Prostate gland (tissue), 2 donors: ENCODE results near the gene GJB1. TPM values are rescaled to one million over a fixed set of nuclear protein-coding genes. Genes with fewer than 3 reads are reported as not detected.

Source experiments
- DNase-seq: peaks from one replicate; pipeline ENCODE4 v3.0.0-alpha.2; 2019; ENCODE audit warnings: low spot score
- H3K27ac ChIP-seq, 2 donors: fragments of 200-600 bp; sonication (generic); 2 replicates each; pipeline ENCODE4 v1.5.1; 2017 to 2019
- H3K27me3 ChIP-seq: fragments of 200-600 bp; sonication (generic); replicated peaks from 2 replicates; pipeline ENCODE4 v1.5.1; 2019; ENCODE audit not compliant: insufficient read depth
- H3K36me3 ChIP-seq, 2 donors: fragments of 200-600 bp; sonication (generic); 1 replicate in 1 of 2; 2 replicates in 1 of 2; pipeline versions ENCODE4 v1.5.1 to v1.8.1; 2017 to 2019
- H3K4me1 ChIP-seq: fragments of 200-600 bp; sonication (generic); replicated peaks from 2 replicates; pipeline ENCODE4 v1.5.1; 2019
- H3K4me3 ChIP-seq, 2 donors: fragments of 200-600 bp; sonication (generic); 2 replicates each; pipeline ENCODE4 v1.5.1; 2017 to 2019
- H3K9me3 ChIP-seq: fragments of 200-600 bp; sonication (generic); 2 replicates; pipeline ENCODE4 v1.5.1; 2017
- POLR2A ChIP-seq: fragments of 450-650 bp; IDR thresholded peaks from one replicate; pipeline ENCODE4 v1.6.1; 2016; ENCODE audit warnings: antibody characterized with exemption, mild to moderate bottlenecking
- POLR2AphosphoS5 ChIP-seq: sonication (generic); formaldehyde crosslinking; IDR thresholded peaks from one replicate; pipeline ENCODE4 v1.6.1; 2017; ENCODE audit warnings: antibody characterized with exemption
- WGBS: methylation state at CpG from one replicate; pipeline ENCODE4 v1.1.5; 2018; 5-methylcytosine and 5-hydroxymethylcytosine counted together
- intact Hi-C: fragments of 100-400 bp; cut with DNase I; formaldehyde crosslinking; loops from one replicate; pipeline ENCODE4 v1.14.2; 2022
- total RNA-seq, 2 donors: library from RNA; depleted of rRNA; stranded (reverse); fragments of >200 nt; gene quantifications; one replicate each; pipeline ENCODE4 v1.1.0, GENCODE V29; 2016
- TF ChIP-seq, protein P1 (sequence below), 4 experiments: fragments of 200-600 bp in 2 of 4; fragments of 450-650 bp in 2 of 4; sonication (generic) in 2 of 4; IDR thresholded peaks; 1 replicate in 3 of 4; 2 replicates in 1 of 4; pipeline ENCODE4 v1.5.1; 2016 to 2019; ENCODE audit warnings: antibody characterized with exemption in 4 of 4, mild to moderate bottlenecking in 2 of 4, moderate library complexity in 2 of 4

Gene GJB1
- total RNA-seq, 2 donors from 2014 or later: 28.3 to 57.6 TPM

DNA sequence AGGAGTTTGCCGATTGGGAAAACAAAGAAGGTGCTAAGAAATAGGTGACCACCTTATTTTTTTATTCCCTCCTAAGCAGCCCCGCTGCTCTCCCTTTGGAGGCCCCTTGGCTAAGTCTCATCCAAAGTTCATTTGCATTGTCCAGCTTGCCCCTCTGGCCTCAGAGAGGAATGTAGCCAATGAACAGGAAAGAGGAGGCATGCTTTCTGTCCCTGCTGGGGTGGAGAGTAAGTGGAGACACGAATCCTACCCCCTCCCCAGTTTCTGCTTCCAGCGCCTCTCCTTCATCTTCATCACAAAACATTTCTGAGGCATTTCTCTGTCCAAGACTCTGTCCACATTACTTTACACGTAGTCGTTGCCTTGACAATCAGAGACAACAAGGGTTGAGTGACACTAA is 39.7 kb upstream of the GJB1 start:
- Histone ChIP-seq H3K27me3 (no peaks in the 10 kb centered on the region), H3K9me3 (no peaks in the 10 kb centered on the region), H3K36me3 (no peaks in the 10 kb centered on the region), H3K27ac (peak overlapping the region in 1 of 2 donors; percentile 84), H3K4me3 (no peak overlapping the region), H3K4me1 (no peaks in the 10 kb centered on the region)
- 44% methylated on average over 6 of the region's 6 CpGs for WGBS
- no peak for DNase-seq
- TF ChIP-seq, protein P1, sequence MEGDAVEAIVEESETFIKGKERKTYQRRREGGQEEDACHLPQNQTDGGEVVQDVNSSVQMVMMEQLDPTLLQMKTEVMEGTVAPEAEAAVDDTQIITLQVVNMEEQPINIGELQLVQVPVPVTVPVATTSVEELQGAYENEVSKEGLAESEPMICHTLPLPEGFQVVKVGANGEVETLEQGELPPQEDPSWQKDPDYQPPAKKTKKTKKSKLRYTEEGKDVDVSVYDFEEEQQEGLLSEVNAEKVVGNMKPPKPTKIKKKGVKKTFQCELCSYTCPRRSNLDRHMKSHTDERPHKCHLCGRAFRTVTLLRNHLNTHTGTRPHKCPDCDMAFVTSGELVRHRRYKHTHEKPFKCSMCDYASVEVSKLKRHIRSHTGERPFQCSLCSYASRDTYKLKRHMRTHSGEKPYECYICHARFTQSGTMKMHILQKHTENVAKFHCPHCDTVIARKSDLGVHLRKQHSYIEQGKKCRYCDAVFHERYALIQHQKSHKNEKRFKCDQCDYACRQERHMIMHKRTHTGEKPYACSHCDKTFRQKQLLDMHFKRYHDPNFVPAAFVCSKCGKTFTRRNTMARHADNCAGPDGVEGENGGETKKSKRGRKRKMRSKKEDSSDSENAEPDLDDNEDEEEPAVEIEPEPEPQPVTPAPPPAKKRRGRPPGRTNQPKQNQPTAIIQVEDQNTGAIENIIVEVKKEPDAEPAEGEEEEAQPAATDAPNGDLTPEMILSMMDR (IDR thresholded peaks at IDR 0.05): no peak
- TF ChIP-seq POLR2A: no peak
- no peak for TF ChIP-seq POLR2AphosphoS5
- intact Hi-C loops: loop anchor here (5.0 to 10.0 kb wide), 2 partner anchors 61 to 86 kb away; partner anchors contain the start of gene FOXO4

DNA sequence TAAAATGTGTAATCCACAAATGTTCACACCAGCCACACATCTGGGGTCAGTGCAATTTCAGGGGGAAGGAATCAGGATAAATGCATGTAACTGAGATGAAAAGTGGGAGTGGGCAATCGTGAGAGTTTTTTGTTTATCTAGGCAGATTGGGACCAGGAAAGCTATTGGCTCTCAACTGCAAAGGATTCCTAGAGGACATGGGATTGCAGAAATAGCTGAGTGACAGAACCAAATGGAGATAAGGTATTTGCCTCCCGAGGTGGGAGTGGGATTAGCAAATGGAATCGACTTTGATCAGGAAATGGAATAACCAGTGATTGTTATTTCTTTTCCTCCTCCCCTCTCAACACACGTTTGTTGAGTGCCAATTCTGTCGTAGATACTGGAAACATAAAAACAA is 38.9 kb upstream of the GJB1 start:
- no peak for TF ChIP-seq POLR2AphosphoS5
- no peak for TF ChIP-seq POLR2A
- TF ChIP-seq, protein P1 (IDR thresholded peaks at IDR 0.05): no peak
- no peaks in the 10 kb centered on the region for H3K9me3 ChIP-seq
- 25% methylated on average over 5 of the region's 5 CpGs for WGBS
- intact Hi-C loops: loop anchor here (5.0 to 10.0 kb wide), 2 partner anchors 61 to 87 kb away; partner anchors contain the start of gene FOXO4
- H3K4me1 ChIP-seq: no peaks in the 10 kb centered on the region
- no peaks in the 10 kb centered on the region for H3K36me3 ChIP-seq
- no peak for DNase-seq
- H3K27me3 ChIP-seq: no peaks in the 10 kb centered on the region
- H3K4me3 ChIP-seq: no peak overlapping the region
- no peak overlapping the region for H3K27ac ChIP-seq

DNA sequence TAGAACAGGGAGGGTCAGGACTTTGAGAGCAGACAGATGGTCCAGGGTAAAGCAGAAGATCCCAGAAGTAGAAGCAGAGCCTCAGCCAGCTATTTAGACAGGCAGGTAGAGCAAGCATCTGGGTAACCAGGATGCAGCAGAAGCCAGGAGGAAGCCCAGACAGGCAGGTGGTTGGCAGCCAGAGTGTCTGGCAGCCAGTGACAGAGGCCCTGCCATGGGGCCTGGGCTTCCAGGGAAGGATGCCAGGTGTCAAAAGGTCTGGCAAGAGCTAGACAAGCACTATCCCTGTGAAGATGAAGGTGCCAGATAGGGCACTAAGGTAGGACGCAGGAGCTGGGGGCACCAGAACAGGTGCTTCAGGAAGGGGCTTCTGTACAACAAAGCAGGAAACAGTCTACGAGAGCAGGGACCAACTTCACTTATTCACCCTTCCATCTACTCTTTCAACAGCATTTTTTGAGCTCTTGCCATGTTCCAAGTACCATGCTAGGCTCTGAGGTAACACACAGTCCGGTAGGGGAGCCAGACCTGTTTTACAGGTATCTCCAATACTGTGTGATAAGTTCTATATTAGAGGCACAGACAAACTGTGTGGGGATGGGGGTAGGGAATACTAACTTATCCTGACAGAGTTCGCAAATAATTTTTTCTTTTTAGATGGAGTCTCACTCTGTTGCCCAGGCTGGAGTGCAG is 38.1 kb upstream of the GJB1 start:
- no peaks in the 10 kb centered on the region for H3K4me1 ChIP-seq
- H3K4me3 ChIP-seq: no peak overlapping the region
- WGBS: 50% methylated on average over 4 of the region's 4 CpGs
- H3K36me3 ChIP-seq: no peaks in the 10 kb centered on the region
- no peaks in the 10 kb centered on the region for H3K9me3 ChIP-seq
- intact Hi-C loops: loop anchor here (5.0 to 10.0 kb wide), 2 partner anchors 60 to 88 kb away; partner anchors contain the start of gene FOXO4
- TF ChIP-seq, protein P1 (IDR thresholded peaks at IDR 0.05): peak in 1 of 4 experiments; percentile 18
- TF ChIP-seq POLR2AphosphoS5 (peak; percentile 11), POLR2A (no peak)
- peak; percentile 13 for DNase-seq
- H3K27ac ChIP-seq: peak overlapping the region; percentile 26 to 38
- no peaks in the 10 kb centered on the region for H3K27me3 ChIP-seq

DNA sequence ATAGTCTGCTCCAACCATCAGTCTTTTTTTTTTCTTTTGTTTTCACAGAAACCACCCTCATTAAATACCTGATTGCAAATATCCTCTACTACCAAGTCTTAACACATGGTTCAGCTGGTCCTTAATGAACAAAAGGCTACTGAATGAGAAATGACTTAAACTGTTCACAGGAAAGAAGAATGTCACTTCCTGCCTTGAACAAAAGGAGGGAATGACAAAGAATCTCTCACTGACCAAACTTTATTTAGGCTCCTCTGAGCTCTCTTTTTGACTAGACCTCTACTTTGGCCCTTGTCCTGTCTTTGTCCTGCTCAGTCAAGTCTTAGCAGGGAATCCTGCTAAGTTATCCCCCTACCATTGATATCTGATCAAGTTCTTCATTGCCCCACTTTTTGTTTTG is 31.8 kb upstream of the GJB1 start:
- intact Hi-C loops: no loop called here
- no peak overlapping the region for H3K27ac ChIP-seq
- no peak overlapping the region for H3K4me3 ChIP-seq
- TF ChIP-seq, protein P1 (IDR thresholded peaks at IDR 0.05): no peak
- TF ChIP-seq POLR2AphosphoS5 (no peak), POLR2A (no peak)
- no peaks in the 10 kb centered on the region for H3K4me1 ChIP-seq
- H3K9me3 ChIP-seq: no peaks in the 10 kb centered on the region
- no peak for DNase-seq
- no peaks in the 10 kb centered on the region for H3K36me3 ChIP-seq
- H3K27me3 ChIP-seq: no peaks in the 10 kb centered on the region
